ENCODE results near the gene MATCAP1. TPM values are rescaled to one million over a fixed set of nuclear protein-coding genes. Genes with fewer than 3 reads are reported as not detected.

Gene MATCAP1
- polyA plus RNA-seq, 1 donor (not counting 4 experiments of a cell fraction or from before 2014, with no cell fraction given), result 13.3 TPM

GRCh38 chr16:67150047-67150832 is 33.5 kb downstream of the MATCAP1 start:
- Histone ChIP-seq H3K27ac (ENCODE audit: control insufficient read depth, insufficient read depth, low read length) (no peak overlapping the region), H2AFZ (ENCODE audit: control insufficient read depth, low read length) (peak overlapping the region; percentile 84), H4K20me1 (ENCODE audit: control insufficient read depth, extremely low read depth, insufficient read depth, low read length) (peaks cover 4% of the 10 kb centered on the region), H3K9me1 (ENCODE audit: control insufficient read depth, extremely low read depth, insufficient read depth, low read length) (no peaks in the 10 kb centered on the region), H3K9ac (ENCODE audit: control insufficient read depth, extremely low read depth, insufficient read depth, low read length) (peak overlapping the region; percentile 47), H3K4me2 (ENCODE audit: control insufficient read depth, extremely low read depth, insufficient read depth, low read depth, low read length) (peak overlapping the region; percentile 87), H3K9me3 (ENCODE audit: control insufficient read depth, low read depth, low read length) (no peaks in the 10 kb centered on the region), H3K36me3 (ENCODE audit: control insufficient read depth in 2 of 2, extremely low read depth in 1 of 2, insufficient read depth in 2 of 2, low read length in 2 of 2) (peaks cover 21 to 35% of the 10 kb centered on the region in 2 experiments), H3K4me1 (ENCODE audit: control insufficient read depth, extremely low read depth, insufficient read depth, low read length) (peaks cover 14% of the 10 kb centered on the region), H3K27me3 (ENCODE audit: control insufficient read depth, extremely low read depth, insufficient read depth, low read length) (no peaks in the 10 kb centered on the region), H3K79me2 (ENCODE audit: control insufficient read depth, insufficient read depth, low read length) (no peaks in the 10 kb centered on the region), H3K4me3 (ENCODE audit: control insufficient read depth in 2 of 3, extremely low read depth in 1 of 3, insufficient read depth in 2 of 3, low read depth in 1 of 3, low read length in 3 of 3) (peak overlapping the region; percentile 52 to 65 (median 59))
- no peak for FAIRE-seq
- dilution Hi-C loops (cut with MboI; ENCODE audit: extremely low pct_ligation_motif_present, low sequenced_read_pairs), result no loop called here
- TF ChIP-seq CTCF (optimal IDR thresholded peaks at IDR 0.05 in 1 of 3, IDR thresholded peaks at IDR 0.05 in 1 of 3, conservative IDR thresholded peaks at IDR 0.05 in 1 of 3; ENCODE audit: extremely low read depth in 1 of 3, insufficient read depth in 2 of 3, low read length in 3 of 3) (peak in 2 of 3 experiments; percentile 17 to 32), EZH2 (IDR thresholded peaks at IDR 0.05; ENCODE audit: low read length) (no peak)
- DNase-seq (ENCODE audit: low read depth, low spot score), result no peak

- H4K20me1 ChIP-seq (ENCODE audit: control insufficient read depth, extremely low read depth, insufficient read depth, low read length), result peaks cover under 1% of the 10 kb centered on the region
- no peaks in the 10 kb centered on the region for H3K79me2 ChIP-seq (ENCODE audit: control insufficient read depth, insufficient read depth, low read length)
- TF ChIP-seq EZH2 (IDR thresholded peaks at IDR 0.05; ENCODE audit: low read length) (no peak), CTCF (optimal IDR thresholded peaks at IDR 0.05 in 1 of 3, IDR thresholded peaks at IDR 0.05 in 1 of 3, conservative IDR thresholded peaks at IDR 0.05 in 1 of 3; ENCODE audit: extremely low read depth in 1 of 3, insufficient read depth in 2 of 3, low read length in 3 of 3) (no peak)
- H3K27me3 ChIP-seq (ENCODE audit: control insufficient read depth, extremely low read depth, insufficient read depth, low read length), result no peaks in the 10 kb centered on the region
- H3K9ac ChIP-seq (ENCODE audit: control insufficient read depth, extremely low read depth, insufficient read depth, low read length), result no peak overlapping the region
- H3K27ac ChIP-seq (ENCODE audit: control insufficient read depth, insufficient read depth, low read length), result no peak overlapping the region
- no peak for FAIRE-seq
- H3K4me2 ChIP-seq (ENCODE audit: control insufficient read depth, extremely low read depth, insufficient read depth, low read depth, low read length), result no peak overlapping the region
- no peak for DNase-seq (ENCODE audit: low read depth, low spot score)
- no peaks in the 10 kb centered on the region for H3K9me3 ChIP-seq (ENCODE audit: control insufficient read depth, low read depth, low read length)
- H3K4me3 ChIP-seq (ENCODE audit: control insufficient read depth in 2 of 3, extremely low read depth in 1 of 3, insufficient read depth in 2 of 3, low read depth in 1 of 3, low read length in 3 of 3), result no peak overlapping the region
- H3K9me1 ChIP-seq (ENCODE audit: control insufficient read depth, extremely low read depth, insufficient read depth, low read length), result no peaks in the 10 kb centered on the region
- dilution Hi-C loops (cut with MboI; ENCODE audit: extremely low pct_ligation_motif_present, low sequenced_read_pairs), result no loop called here
- H3K36me3 ChIP-seq (ENCODE audit: control insufficient read depth in 2 of 2, extremely low read depth in 1 of 2, insufficient read depth in 2 of 2, low read length in 2 of 2), result peaks cover 27 to 37% of the 10 kb centered on the region in 2 experiments
- peaks cover 14% of the 10 kb centered on the region for H3K4me1 ChIP-seq (ENCODE audit: control insufficient read depth, extremely low read depth, insufficient read depth, low read length)
- no peak overlapping the region for H2AFZ ChIP-seq (ENCODE audit: control insufficient read depth, low read length)
Observed at GRCh38 chr16:67149276-67150046, 34.3 kb downstream of the MATCAP1 start.
